HG02571 (cell line): ENCODE data around the gene SEPTIN2.
A peak's percentile ranks its signal among the peaks of the same experiment; 100 is the strongest.
"Not testable (repeated sequence)": the region's sequence is repeated elsewhere in the genome, so short reads cannot be mapped to it uniquely, and the experiment has no call there.

Experiments used
- ATAC-seq: cut with Tn5 transposase; IDR thresholded peaks from one replicate; pipeline ENCODE4 v1.9.1; 2021; ENCODE audit warnings: mild to moderate bottlenecking, moderate library complexity; ENCODE audit not compliant: unreplicated experiment

Gene SEPTIN2

DNA sequence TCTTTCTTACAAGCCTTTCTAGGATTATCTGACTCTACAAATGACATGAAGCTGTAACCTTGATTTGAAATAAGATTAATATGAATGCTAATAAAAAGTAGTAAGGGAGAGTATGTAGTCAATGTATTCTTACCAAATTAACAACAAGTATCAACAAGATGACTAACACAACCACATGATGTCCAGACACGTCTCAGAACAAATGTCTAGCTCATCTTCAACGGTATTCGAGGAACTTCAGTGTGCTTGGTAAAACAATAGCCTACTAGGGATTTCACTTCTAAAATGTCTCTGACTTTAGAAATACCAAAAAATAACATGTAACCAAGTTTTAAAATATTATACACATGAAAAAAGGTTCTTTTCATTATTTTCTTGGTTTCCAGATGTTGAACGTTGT, 3.6 kb upstream of the SEPTIN2 start:
- ATAC-seq: no peak

DNA sequence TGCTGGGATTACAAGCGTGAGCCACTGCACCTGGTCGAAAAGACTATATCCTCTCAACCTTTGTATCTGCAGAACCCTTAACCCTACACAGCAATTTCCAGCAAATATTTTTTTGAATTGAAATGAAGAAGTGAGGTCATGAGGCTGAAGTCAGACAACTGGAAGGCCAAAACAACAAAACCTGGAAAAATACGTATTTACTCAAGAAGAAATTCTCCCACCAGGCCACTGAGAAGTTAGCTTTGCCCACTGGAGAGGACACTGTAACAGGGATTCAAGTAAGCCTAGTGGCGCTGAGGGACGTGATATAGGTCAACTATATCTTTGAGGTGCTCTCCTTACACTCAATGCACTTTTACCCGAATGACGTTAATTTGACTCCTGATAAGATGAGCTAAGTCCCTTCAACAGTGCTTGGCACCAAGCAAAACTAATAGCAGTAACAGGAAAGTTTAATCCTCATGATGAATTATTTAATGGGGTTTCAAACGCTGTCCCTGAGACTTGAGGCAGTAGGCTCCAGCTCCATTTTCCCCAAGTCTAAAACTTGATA, 2.1 kb upstream of the SEPTIN2 start:
- no peak for ATAC-seq

DNA sequence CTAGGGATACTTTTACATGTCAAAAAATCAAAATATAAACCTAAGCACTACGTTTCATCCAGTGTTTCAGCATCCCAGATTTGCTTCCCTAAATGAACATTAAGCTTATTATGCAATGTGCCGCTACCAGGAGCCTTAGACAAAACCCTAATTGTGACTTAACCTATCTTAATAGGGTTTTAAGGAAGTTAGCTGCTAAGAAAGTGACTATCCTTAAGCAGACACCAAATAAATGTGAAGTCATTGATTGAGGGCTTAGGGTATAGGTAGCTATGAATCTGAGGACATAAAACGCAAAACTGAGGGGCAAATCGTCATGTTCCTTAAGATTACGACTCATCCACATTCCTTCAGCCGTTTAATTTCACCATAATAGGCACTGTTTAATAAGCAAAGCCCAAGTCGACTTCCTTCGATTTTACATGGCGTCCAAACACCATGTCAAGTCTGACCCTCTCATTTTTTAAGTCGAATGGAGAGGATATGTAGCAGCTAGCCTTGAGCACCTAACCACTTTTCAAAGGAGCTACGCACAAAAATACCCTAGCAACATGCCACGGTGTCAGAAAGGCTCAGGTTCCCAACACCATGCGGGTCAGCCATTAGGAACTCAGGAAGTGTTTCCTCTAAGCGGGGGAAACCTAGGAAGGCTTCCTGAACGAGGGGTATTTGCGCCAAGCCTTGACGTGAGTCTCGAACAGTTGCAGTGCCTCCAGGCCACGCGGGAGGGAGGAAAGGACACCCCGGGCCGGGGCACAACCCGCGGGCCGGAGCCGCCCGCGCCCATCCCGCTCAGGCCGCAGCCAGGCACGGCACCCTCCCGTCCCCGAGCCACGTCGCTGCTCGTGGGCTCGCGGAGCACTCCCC, 1.3 kb upstream of the SEPTIN2 start:
- no peak for ATAC-seq

DNA sequence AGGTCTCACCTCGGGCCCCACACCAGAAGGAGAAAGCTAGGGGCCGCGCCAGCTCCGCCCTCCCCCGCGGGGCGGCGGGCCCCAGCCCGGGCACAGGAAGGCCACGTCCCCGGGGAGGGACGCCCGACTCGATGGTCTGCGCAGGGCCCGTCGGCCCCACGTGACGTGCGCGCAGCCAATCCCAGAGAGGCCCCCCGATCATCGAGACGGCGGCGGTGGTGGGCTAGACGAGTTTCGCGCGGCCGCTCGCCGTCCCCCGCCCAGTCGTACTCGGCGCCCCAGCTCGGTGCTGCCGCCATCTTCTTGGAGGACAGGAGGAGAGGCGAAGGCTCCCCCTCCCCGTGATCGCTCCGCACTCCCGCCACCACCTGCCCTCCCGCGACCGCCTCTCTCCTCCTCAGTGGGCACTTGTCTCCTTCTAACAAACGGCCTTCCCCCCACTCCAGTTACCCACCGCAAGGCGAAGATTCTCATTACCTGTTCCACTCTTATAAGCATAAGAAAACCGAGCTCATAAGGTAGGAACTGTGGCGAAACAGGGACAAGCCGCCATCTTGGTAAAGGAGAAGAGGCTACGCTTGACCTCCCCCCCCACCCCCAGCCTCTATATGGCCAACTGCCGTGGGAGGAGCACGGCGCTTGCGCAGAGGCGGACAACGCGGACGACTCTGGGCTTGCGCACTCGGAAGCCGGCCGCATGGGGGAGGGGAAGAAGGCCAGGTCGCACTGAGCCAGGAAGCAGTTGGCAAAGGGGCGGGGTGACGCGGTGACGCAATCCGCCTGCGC, 439 bp upstream of the SEPTIN2 start, which contains the start of gene HDLBP:
TSS of gene HDLBP (minus strand) at position 580 of the 786 bp plus-strand sequence. CDS start 48,803 bp downstream, outside the sequence.
- peak; percentile 71 for ATAC-seq

DNA sequence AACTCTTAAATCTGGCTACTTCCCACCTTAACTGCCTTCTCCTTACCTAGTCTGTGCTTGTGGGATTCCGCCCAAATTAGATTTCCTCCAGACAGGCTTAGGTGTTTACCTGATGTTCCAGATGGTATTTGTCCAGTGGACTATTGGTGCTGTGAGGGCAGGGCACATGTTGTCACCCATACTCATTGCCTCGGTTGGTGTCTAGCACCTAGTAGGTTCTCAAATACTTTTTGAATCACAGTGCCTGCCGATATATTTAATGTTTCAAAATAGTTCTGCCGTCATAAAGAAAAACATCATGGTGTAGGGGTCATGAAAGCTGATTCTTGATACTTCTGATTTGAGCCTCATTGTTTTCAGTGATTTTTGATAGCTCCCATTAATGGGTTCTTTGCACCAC, 1.1 kb downstream of the SEPTIN2 start:
- no peak for ATAC-seq

DNA sequence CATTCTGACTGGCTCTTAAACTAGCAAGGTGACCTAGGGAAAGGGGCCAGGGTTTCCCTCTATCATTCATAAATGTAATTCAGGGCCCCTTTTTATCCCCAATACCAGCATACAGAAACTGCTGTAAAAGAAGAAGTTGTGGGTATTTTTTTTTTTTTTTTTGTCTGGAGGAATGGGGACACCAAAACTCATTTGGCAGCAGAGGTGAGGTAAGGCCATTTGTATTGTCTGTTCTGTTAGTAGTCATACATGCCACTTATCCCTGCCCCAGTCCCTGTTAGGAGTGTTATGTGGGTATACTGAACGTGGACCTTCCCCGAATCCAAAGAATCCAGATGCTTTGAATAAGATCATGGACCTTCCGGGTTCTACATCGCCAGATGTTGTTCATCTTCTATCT, 1.7 kb downstream of the SEPTIN2 start:
- no peak for ATAC-seq

DNA sequence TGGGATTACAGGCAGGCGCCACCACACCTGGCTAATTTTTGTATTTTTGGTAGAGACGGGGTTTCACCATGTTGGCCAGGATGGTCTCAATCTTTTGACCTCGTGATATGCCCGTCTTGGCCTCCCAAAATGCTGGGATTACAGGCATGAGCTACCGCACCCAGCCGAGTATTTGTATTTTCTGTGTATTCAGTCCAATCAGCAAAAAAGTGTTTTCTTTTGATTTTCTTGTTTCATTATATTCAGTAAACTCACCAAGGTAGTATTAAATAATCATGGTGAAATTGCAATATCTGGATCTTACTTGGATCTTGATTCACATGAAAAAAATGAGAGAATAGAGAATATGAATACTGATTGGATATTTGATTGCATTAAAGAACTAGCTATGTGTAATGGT, 3.1 kb downstream of the SEPTIN2 start:
- ATAC-seq: not testable (repeated sequence)

DNA sequence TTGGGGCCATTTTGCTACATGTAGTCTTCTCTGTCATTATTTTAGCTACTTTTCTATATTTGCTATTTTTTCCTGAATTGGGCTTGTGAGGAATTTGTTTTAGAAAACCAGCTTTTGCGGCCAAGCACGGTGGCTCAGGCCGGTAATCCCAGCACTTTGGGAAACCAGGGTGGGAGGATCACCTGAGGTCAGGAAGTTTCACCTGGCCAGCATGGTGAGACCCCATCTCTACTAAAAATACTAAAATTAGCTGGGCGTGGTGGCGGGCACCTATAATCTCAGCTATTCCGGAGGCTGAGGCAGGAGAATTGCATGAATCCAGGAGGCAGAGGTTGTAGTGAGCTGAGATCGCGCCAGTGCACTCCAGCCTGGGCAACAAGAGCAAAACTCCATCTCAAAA, 4.7 kb downstream of the SEPTIN2 start:
- ATAC-seq: no peak

DNA sequence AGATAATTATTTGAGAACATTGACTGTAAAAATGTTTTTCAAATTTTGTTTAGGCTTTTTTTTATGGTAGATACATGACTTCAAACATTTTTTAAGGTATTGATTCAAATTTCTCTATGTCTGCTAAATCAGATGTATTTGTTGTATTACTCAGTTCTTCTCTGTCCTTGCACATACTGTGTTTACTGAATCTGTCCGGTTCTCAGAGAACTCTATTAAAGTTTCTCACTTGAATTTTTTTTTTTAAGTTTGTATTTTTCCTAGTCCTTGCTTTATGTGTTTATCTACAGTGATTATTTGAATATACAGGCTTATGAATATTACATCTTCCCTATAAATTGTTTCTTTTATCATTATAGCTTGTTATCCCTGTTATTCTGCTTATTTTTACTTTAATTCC, 5.3 kb downstream of the SEPTIN2 start:
- ATAC-seq: no peak

DNA sequence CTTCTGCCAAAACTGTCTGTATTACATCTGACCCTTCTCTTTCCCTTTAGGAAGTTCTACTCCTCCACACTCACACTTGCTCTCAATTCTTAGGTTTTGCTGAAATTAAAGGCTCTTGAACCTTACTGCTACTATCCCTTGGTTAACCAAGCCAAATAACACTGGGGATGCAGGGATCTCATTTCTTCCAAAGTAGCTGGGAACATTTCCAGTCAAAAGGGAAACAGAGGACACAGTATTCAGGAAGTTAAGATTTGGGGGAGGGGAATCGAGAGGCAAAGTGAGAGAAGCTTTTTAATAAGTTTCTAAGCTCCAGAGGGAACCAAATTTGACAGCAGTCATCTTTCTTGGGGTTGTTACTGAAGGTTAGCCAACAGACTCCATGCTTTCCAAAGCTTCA, 6.2 kb downstream of the SEPTIN2 start:
- no peak for ATAC-seq

DNA sequence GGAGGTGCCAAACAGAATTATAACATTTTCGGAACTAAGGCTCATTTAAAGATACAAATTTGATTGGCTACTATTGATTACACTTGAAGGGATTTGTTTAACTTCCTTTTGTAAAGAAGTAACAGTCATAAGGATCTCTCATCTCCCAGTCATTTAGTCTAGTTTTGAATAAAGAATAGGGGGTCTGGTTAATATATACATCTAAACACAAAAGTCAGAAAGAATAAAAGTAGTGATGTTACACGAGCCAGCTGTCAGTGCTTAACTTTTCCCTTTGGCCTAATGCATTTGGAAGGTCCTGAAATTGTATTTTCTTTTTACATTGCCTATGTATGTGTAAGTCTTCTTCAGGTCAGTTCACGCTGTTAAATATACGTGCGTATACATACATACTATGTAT, 8.1 kb downstream of the SEPTIN2 start:
- no peak for ATAC-seq

DNA sequence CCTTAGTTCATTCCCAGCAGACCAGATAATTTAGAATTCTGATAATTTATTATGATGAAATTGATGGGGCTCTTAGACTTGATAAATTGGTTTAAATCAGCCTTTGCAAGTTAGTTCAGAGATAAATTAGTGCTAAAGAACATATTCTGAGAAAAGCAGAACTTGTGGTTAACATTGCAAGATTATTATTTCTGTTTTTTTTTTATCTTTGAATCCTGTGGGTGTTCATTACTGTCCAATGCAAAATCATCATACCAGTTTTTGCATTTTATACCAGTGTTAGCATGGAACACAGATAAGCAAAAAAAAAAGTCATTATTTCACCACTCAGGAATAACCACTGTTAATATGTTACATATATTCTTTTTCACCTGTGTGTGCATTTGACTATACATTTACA, 9.1 kb downstream of the SEPTIN2 start:
- no peak for ATAC-seq

DNA sequence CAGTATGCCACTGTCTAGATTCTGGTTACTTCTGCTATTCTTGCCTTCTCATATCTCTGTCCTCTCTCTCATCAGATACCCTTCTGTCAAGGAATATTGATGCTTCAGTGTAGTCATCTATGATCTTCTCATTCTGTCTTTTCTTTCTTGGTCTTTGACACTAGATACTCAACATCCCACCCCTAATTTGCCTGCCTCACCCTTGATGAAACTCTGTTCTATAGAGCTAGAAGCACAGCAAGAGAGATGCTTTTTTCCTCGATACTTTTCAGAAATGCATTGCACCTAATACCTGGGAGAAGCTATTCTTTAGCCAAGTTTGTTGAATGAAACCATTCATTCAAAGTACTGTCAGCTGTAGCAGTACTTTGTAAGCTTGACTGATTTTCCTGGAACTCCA, 9.5 kb downstream of the SEPTIN2 start:
- no peak for ATAC-seq

DNA sequence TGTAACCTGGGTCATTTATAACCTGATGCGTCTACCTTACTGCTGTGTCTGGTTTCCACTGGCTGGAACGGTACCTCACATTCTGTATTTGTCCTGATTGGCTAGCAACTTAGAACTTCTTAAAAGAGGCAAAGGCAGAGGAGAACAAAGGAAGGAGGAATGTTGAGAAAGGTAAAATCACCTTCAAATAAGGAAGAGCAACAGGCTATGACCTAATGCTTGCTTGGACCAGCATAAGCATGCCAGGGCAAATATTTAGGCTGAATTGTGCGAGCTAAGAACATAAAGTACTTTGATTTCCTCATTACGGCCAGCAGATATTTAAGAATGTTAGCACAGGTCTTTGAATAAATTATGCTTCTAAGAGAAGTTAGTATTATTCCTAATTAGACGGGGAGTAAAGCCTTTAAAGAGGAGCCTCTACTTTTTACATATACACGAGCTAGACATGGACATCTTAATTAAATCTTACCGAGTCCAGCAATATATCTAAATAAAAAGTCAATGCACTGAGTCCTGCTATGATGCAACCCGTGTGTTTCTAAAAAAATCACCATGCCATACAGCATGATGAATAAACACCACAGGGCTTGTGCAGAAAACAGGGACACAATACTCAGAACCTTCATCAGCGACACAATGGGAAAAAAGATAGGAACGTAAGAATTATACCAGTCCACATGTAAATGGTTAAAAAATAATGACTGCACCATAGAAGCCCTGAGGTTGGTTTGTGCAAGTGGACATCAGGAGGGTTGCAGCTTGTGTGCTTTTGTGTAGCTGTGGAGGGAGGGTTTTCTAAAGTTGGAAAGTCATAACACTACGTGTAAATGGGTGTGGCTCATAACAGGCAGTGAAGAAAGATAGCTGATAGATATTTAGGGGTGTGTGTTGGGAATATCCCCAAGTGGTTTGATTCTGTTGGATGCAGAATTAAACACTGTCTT, 14.2 kb downstream of the SEPTIN2 start:
- ATAC-seq: no peak

DNA sequence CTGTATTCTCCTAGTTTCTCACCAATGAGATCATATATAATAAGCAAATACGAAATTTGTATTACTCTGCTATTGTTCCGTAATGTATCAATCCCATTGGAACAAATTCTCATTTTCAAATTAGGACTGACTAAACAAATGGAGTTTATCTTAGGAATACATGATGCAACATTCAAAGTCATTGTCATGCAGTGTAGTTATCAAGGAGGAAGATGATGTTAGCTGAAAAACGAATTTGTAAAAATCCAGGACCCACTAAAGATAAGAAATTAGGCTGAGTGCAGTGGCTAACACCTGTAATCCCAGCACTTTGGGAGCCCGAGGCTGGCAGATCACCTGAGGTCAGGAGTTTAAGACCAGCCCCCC, 14.9 kb downstream of the SEPTIN2 start:
- no peak for ATAC-seq

DNA sequence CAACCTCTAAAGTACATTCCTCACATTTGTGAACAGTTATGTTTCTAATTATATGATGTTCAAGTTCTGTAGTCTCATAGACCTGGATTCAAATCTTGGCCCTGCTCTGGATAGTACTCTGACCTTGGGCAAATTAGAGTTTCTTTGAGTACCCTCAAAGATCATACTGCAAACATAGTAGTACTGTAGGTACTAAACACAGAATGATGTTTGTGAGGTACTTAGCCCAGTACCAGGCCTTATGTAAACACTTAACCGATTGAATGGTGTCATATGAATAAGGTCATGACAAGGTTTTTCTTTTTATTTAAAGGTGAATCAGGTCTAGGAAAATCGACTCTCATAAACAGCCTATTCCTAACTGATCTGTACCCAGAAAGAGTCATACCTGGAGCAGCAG, 19.1 kb downstream of the SEPTIN2 start:
- ATAC-seq: no peak

DNA sequence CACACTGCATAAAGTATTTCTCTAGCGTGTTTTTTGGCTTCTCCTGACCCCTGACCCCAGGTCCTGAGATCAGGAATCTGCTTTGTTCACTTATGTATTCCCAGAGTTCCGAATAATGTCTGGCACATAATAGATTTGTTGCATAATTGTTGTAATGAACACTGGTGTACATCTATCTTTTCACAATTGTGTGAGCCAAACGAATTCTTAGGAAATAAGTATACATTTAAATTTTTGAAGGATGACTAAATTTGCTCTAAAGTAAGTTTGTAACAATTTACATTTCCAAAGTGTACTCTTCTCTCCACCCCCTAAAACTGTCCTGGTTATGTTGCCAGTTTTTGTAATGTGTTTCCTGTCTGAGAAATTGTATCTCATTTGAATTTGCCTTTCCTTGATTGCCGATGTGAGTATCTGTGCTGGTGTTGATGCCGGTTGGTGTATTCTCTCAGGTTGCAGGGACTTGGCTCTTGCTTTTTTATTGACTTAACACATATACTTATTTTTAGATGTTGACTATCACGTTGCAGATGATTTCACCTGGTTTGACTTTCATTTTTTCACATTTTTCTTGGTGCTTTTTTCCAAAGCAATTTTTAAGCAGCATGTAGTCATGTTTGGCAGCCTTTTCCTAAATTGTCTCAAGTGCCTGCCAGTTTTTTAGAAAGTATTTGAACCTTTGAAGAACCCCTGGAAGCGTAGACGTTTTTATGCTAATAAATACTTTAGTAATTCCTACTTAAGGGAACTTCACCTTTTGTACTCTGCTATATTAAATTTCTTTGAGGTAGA, 24.3 kb downstream of the SEPTIN2 start:
- no peak for ATAC-seq

DNA sequence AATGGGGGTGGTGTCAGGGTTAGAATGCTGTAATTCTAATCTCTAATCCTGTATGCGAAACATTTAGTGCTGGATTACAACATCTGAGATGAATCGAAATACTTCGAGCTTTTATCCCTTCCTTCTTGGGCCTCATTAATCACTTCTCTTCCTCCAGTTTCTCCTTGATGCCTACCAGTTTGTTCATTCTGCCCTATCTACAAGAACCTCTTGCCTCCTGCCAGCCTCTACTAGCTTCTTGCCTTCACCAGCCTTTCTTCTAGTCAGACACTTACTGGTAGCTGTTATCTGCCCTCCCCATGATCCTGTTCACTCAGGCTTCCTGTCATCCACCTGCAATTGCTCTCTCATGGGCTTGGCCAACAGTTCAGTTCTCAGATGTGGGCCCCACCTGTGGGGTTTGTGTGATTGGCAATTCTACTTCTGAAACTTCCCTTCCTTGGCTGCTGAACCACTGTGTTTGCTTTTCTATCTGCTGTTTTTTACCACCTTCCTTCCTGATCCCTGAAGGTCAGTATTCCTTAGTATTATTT, 25.0 kb downstream of the SEPTIN2 start:
- ATAC-seq: no peak

DNA sequence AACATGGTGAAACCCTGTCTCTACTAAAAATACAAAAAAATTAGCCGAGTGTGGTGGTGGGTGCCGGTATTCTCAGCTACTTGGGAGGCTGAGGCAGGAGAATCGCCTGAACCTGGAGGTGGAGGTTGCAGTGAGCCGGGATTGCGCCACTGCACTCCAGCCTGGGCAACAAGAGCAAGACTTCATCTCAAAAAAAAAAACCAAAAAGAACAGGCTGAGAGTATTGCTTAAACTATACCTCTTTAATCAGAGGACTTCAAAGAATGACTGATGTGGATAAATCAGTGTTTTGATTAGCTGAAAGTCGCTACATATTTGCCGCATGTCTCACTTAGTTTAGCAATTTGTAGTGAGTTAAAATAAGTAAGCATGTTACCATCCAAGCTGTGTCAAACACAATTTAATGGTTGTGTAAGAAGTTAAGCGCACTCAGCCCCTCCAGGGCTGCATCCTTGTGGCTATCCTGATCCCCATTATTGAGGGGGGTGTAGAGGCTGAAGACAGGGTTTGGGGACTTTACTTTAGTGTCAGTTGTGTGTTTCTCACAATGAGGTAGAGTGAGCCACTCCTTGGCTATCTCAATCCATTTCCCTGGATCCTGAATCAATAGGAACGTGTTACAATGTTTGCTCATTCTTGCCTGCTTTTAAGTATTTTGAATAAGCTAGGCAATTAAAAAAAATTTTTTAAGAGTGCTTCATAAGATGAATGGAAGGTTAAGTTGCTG, 29.4 kb downstream of the SEPTIN2 start:
- no peak for ATAC-seq
